ENCODE measurements around the gene ADAT3. TPM values are rescaled to one million over a fixed set of nuclear protein-coding genes. Genes with fewer than 3 reads are reported as not detected.

Gene ADAT3
- total and polyA plus RNA-seq, 2 of the 4 experiments (the other 2 are of a cell fraction), result 0.36 to 2.8 TPM

DNA sequence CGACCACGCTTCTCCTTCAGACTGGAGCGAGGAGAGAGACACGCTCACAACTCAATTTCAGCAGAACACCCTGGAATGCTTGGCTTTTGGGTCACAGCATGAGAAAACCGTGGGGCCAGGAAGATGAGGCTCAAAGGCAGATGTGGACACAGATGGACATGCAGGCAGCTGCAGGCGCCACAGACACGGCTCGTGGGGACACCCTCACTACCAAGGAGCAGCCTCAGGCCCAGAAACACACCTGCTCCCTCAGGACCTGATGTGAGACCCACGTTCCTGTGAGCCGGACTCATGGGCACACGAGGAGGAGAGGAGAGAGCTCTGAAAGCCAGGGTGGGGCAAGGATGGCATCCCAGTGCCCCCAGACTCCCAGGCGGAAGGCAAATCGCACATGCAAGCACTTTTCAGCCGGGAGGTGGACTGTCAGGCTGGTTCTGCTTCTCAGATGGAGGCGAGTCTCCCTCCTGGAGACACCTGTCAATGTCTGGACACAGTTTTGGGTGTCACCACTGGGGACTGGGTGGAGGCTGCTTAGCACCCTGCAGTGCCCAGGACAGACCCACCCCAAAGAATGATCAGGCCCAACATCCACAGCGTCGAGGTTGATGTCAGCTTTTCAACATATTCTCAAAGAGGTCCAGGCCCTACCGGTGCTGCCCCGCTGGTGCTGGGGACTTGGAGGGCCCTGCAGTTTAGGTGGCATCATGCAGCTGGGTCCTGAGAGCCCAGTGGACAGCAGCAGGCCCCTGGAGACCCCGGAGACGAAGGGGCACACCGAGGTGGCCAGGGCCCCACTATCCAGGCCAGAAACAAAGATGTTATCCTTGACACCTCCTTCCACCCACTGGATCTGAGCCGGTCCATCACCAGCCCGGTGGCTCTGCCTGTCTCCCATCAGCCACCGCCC lies 22.2 kb upstream of the ADAT3 start:
- no peaks in the 10 kb centered on the region for H3K27me3 ChIP-seq (ENCODE audit: control insufficient read depth, insufficient read depth, low read length)
- H3K9me3 ChIP-seq (ENCODE audit: control insufficient read depth, insufficient read depth, low read length), result no peaks in the 10 kb centered on the region
- peak overlapping the region; percentile 7; the same call in 1 of the 2 replicates for H3K4me3 ChIP-seq (ENCODE audit: insufficient read depth, low read depth, low read length)
- 83% methylated on average over 12 of the region's 25 CpGs; no CpG with 5 or more reads in 1 of the 2 experiments for WGBS, 2 experiments (ENCODE audit: extremely low coverage in 2 of 2, insufficient read length in 1 of 2)
- H3K18ac ChIP-seq (ENCODE audit: low read depth, low read length), result no peak overlapping the region
- no peak overlapping the region for H4K91ac ChIP-seq (ENCODE audit: insufficient read depth, low read depth, low read length)
- in situ Hi-C loops (cut with MboI; ENCODE audit: low sequenced_read_pairs), result no loop called here
- no peak for DNase-seq
- H3K56ac ChIP-seq (ENCODE audit: extremely low read depth, insufficient read depth, low read length), result no peak overlapping the region
- no peak overlapping the region for H3K27ac ChIP-seq (ENCODE audit: insufficient read depth, low read length)
- dilution Hi-C loops (cut with HindIII; ENCODE audit: low sequenced_read_pairs, unreplicated experiment), result no loop called here
- CTCF ChIA-PET, result no interaction called here
- BruUV-seq (replicated peaks), result TSS peak; percentile 59
- H2BK5ac ChIP-seq (ENCODE audit: low read depth, low read length, poor library complexity, severe bottlenecking), result no peak overlapping the region
- H3K4ac ChIP-seq (ENCODE audit: low read depth, low read length), result no peak overlapping the region
- no peak overlapping the region for H2AFZ ChIP-seq (replicated peaks; ENCODE audit: low read length, poor library complexity)
- no peak overlapping the region for H4K5ac ChIP-seq (ENCODE audit: low read depth, low read length)
- H3K9ac ChIP-seq (ENCODE audit: low read depth, low read length), result 0 out of 2 replicates have a peak overlapping the region, but pooled peaks have one; percentile 30
- no peak overlapping the region; the same call in 1 of the 2 replicates for H2AK5ac ChIP-seq (ENCODE audit: low read depth, low read length)
- H3K4me1 ChIP-seq (ENCODE audit: control insufficient read depth, insufficient read depth, low read length), result peaks cover 24% of the 10 kb centered on the region
- peak overlapping the region; percentile 78 for H2AK9ac ChIP-seq (replicated peaks; ENCODE audit: low read depth, low read length, poor library complexity)
- H2BK120ac ChIP-seq (ENCODE audit: low read depth, low read length), result no peak overlapping the region
- H4K20me1 ChIP-seq (ENCODE audit: insufficient read depth, low read length), result peaks cover 46% of the 10 kb centered on the region
- H2BK20ac ChIP-seq (ENCODE audit: low read depth, low read length), result no peak overlapping the region
- peaks cover 4 to 44% of the 10 kb centered on the region in 2 experiments for H3K79me1 ChIP-seq (ENCODE audit: low read depth in 1 of 2, low read length in 2 of 2)
- peak overlapping the region; percentile 37; the same call in 1 of the 2 replicates for H3K23ac ChIP-seq (ENCODE audit: low read depth, low read length)
- H3K36me3 ChIP-seq (ENCODE audit: control insufficient read depth, insufficient read depth, low read length), result peaks cover 12% of the 10 kb centered on the region; the same call in 1 of the 2 replicates
- peak overlapping the region; percentile 99; the same call in 1 of the 2 replicates for H3K4me2 ChIP-seq (ENCODE audit: low read depth, low read length)
- H2BK15ac ChIP-seq (ENCODE audit: low read depth, low read length), result no peak overlapping the region
- intact Hi-C loops (cut with micrococcal nuclease), result no loop called here
- peaks cover 18% of the 10 kb centered on the region for H3K9me1 ChIP-seq (ENCODE audit: insufficient read depth, low read length)
- no peak for ATAC-seq (ENCODE audit: low read depth)
- H3K14ac ChIP-seq (replicated peaks; ENCODE audit: low read depth, low read length), result 0 out of 2 replicates have a peak overlapping the region, but pooled peaks have one; percentile 35
- POLR2A ChIA-PET (ENCODE audit: unreplicated experiment), result no interaction called here
- no peak overlapping the region for H4K8ac ChIP-seq (ENCODE audit: low read depth in 2 of 2, low read length in 2 of 2)
- no peak for TF ChIP-seq MXI1 (IDR thresholded peaks at IDR 0.05; ENCODE audit: borderline replicate concordance, low read depth, low read length)
- no peak for TF ChIP-seq CHD1 (IDR thresholded peaks at IDR 0.05; ENCODE audit: low read depth, low read length)
- TF ChIP-seq, protein P1, sequence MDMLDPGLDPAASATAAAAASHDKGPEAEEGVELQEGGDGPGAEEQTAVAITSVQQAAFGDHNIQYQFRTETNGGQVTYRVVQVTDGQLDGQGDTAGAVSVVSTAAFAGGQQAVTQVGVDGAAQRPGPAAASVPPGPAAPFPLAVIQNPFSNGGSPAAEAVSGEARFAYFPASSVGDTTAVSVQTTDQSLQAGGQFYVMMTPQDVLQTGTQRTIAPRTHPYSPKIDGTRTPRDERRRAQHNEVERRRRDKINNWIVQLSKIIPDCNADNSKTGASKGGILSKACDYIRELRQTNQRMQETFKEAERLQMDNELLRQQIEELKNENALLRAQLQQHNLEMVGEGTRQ (IDR thresholded peaks at IDR 0.05; ENCODE audit: low read depth, low read length), result no peak
- TF ChIP-seq BHLHE40 (IDR thresholded peaks at IDR 0.05; ENCODE audit: low read depth, low read length), result no peak
- TF ChIP-seq SMC3 (IDR thresholded peaks at IDR 0.05; ENCODE audit: low read depth, low read length), result no peak
- TF ChIP-seq RCOR1 (IDR thresholded peaks at IDR 0.05; ENCODE audit: insufficient replicate concordance, low read length), result no peak
- TF ChIP-seq POLR2A (IDR thresholded peaks at IDR 0.05; ENCODE audit: low read depth, low read length), result no peak
- no peak for TF ChIP-seq RFX5 (IDR thresholded peaks at IDR 0.05; ENCODE audit: low read depth, low read length)
- no peak; the same call in 1 of the 2 replicates for TF ChIP-seq MAFK (IDR thresholded peaks at IDR 0.05; ENCODE audit: low read depth, low read length)
- no peak for TF ChIP-seq NFE2L2 (IDR thresholded peaks at IDR 0.05; ENCODE audit: low read depth, low read length)
- TF ChIP-seq FOS (IDR thresholded peaks at IDR 0.05; ENCODE audit: low read depth, low read length), result no peak
- no peak for TF ChIP-seq RAD21 (IDR thresholded peaks at IDR 0.05; ENCODE audit: low read length)
- no peak for TF ChIP-seq MAZ (IDR thresholded peaks at IDR 0.05; ENCODE audit: borderline replicate concordance, low read depth, low read length)
- no peak for TF ChIP-seq CEBPB (IDR thresholded peaks at IDR 0.05; ENCODE audit: low read depth, low read length)
- TF ChIP-seq, protein P2, sequence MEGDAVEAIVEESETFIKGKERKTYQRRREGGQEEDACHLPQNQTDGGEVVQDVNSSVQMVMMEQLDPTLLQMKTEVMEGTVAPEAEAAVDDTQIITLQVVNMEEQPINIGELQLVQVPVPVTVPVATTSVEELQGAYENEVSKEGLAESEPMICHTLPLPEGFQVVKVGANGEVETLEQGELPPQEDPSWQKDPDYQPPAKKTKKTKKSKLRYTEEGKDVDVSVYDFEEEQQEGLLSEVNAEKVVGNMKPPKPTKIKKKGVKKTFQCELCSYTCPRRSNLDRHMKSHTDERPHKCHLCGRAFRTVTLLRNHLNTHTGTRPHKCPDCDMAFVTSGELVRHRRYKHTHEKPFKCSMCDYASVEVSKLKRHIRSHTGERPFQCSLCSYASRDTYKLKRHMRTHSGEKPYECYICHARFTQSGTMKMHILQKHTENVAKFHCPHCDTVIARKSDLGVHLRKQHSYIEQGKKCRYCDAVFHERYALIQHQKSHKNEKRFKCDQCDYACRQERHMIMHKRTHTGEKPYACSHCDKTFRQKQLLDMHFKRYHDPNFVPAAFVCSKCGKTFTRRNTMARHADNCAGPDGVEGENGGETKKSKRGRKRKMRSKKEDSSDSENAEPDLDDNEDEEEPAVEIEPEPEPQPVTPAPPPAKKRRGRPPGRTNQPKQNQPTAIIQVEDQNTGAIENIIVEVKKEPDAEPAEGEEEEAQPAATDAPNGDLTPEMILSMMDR (conservative IDR thresholded peaks at IDR 0.05; ENCODE audit: low read depth, low read length), result no peak

Data from IMR-90 (cell line).